Upper lobe of left lung (tissue), 6 donors: Measurements from ENCODE around the gene GSTA3. TPM values are rescaled to one million over a fixed set of nuclear protein-coding genes. Genes with fewer than 3 reads are reported as not detected.
"Not testable (repeated sequence)": the region's sequence is repeated elsewhere in the genome, so short reads cannot be mapped to it uniquely, and the experiment has no call there.

Experiments used
- ATAC-seq, 2 donors: fragments of 200-7000 bp; cut with Tn5 transposase; one replicate each; pipeline ENCODE4 v1.9.1; 2022; ENCODE audit warnings: mild to moderate bottlenecking in 2 of 2, moderate library complexity in 2 of 2; ENCODE audit not compliant: low FRiP score in 2 of 2
- DNase-seq, 2 donors: peaks; one replicate each; pipeline ENCODE4 v3.0.0-alpha.2; 2019 to 2020
- H3K27ac ChIP-seq, 4 donors: fragments of 200-600 bp; sonication (generic); one replicate each; pipeline ENCODE4 v1.5.1; 2016 to 2019
- H3K27me3 ChIP-seq, 4 donors: fragments of 200-600 bp; sonication (generic); one replicate each; pipeline ENCODE4 v1.5.1; 2017 to 2019
- H3K36me3 ChIP-seq, 4 donors: fragments of 200-600 bp; sonication (generic); one replicate each; pipeline ENCODE4 v1.5.1; 2016 to 2019
- H3K4me1 ChIP-seq, 4 donors: fragments of 200-600 bp; sonication (generic); one replicate each; pipeline ENCODE4 v1.5.1; 2018 to 2019
- H3K4me3 ChIP-seq, 4 donors: fragments of 200-600 bp; sonication (generic); one replicate each; pipeline ENCODE4 v1.5.1; 2017 to 2019; ENCODE audit warnings: mild to moderate bottlenecking in 2 of 4, moderate library complexity in 1 of 4
- H3K9me3 ChIP-seq, 4 donors: fragments of 200-600 bp; sonication (generic); one replicate each; pipeline ENCODE4 v1.5.1; 2018 to 2019
- CTCF ChIP-seq, 6 experiments: fragments of 450-650 bp in 4 of 6; fragments of 200-600 bp in 2 of 6; sonication (generic) in 2 of 6; IDR thresholded peaks; one replicate each; pipeline ENCODE4 v1.5.1; 2016 to 2019; ENCODE audit warnings: antibody characterized with exemption in 6 of 6
- EP300 ChIP-seq, 4 donors: sonication (generic); formaldehyde crosslinking; IDR thresholded peaks; one replicate each; pipeline ENCODE4 v1.5.1; 2017; ENCODE audit warnings: antibody characterized with exemption in 4 of 4, control low read depth in 2 of 4
- POLR2A ChIP-seq, 4 donors: fragments of 450-650 bp; IDR thresholded peaks; one replicate each; pipeline ENCODE4 v1.5.1; 2016 to 2017; ENCODE audit warnings: antibody characterized with exemption in 4 of 4, mild to moderate bottlenecking in 2 of 4
- POLR2AphosphoS5 ChIP-seq, 2 donors: sonication (generic); formaldehyde crosslinking; IDR thresholded peaks; one replicate each; pipeline ENCODE4 v1.5.1; 2017; ENCODE audit warnings: antibody characterized with exemption in 2 of 2
- WGBS, 2 donors: methylation state at CpG; one replicate each; pipeline ENCODE4 v1.1.5; 2017 to 2018; 5-methylcytosine and 5-hydroxymethylcytosine counted together
- total RNA-seq, 6 donors: library from RNA; depleted of rRNA in 4 of 6; stranded (reverse); fragments of >200 nt in 4 of 6; gene quantifications; one replicate each; pipeline versions ENCODE4 v1.1.0 to v1.2.1, GENCODE V29; 2016 to 2021
- donor health status: DM: no; HTN: no; CAD: no; lungs with moderate emphysema.
- donor health status: DM: no; HTN: yes; CAD: no; lungs with severe emphysema.

Gene GSTA3
- total RNA-seq, 6 donors from 2014 or later = 0.46 to 2.0 (median 0.57) TPM; not detected in 1

- H3K9me3 ChIP-seq = no peaks in the 10 kb centered on the region
- no peak overlapping the region for H3K27ac ChIP-seq
- ATAC-seq (no peak), DNase-seq (no peak)
- H3K4me3 ChIP-seq = no peak overlapping the region
- H3K36me3 ChIP-seq = no peaks in the 10 kb centered on the region
- no peaks in the 10 kb centered on the region for H3K4me1 ChIP-seq
- WGBS, 2 donors = 87 to 95% methylated on average over 4 of the region's 4 CpGs
- no peaks in the 10 kb centered on the region for H3K27me3 ChIP-seq
- TF ChIP-seq POLR2AphosphoS5 (IDR thresholded peaks at IDR 0.05) = no peak
- no peak for TF ChIP-seq POLR2A (IDR thresholded peaks at IDR 0.05)
- no peak for TF ChIP-seq CTCF (IDR thresholded peaks at IDR 0.05)
- TF ChIP-seq EP300 (IDR thresholded peaks at IDR 0.05) = no peak
These were observed 51.1 kb downstream of the GSTA3 start for GRCh38 chr6:52858416-52858815.

DNA sequence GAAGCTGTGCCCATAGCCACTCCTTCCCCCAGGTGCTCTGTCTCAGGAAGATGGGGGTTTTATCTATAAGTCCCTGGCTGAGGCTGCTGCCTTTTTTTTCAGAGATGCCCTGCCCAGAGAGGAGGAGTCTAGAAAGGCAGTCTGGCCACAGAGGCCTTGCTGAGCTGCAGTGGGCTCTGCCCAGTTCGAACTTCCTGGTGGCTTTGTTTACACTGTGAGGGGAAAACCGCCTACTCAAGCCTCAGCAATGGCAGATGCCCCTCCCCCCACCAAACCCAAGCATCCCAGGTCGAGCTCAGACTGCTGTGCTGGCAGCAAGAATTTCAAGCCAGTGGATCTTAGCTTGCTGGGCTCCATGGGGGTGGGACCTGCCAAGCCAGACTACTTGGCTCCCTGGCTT lies 53.4 kb downstream of the GSTA3 start:
- H3K9me3 ChIP-seq, H3K4me3 ChIP-seq, ATAC-seq, H3K27me3 ChIP-seq, H3K36me3 ChIP-seq, H3K27ac ChIP-seq, H3K4me1 ChIP-seq: not testable (repeated sequence)
- DNase-seq = peak in 1 of 2 donors; percentile 82
- 5 to 13% methylated on average over 3 of the region's 3 CpGs for WGBS, 2 donors

GRCh38 chr6:52849137-52849536 lies 60.4 kb downstream of the GSTA3 start:
- peaks cover 0 to 6% (median 0%) of the 10 kb centered on the region in 4 donors for H3K9me3 ChIP-seq
- H3K27ac ChIP-seq = no peak overlapping the region
- WGBS, 2 donors = 80 to 84% methylated on average over 4 of the region's 4 CpGs
- TF ChIP-seq EP300 (IDR thresholded peaks at IDR 0.05) (no peak), CTCF (IDR thresholded peaks at IDR 0.05) (no peak), POLR2A (IDR thresholded peaks at IDR 0.05) (no peak), POLR2AphosphoS5 (IDR thresholded peaks at IDR 0.05) (no peak)
- no peaks in the 10 kb centered on the region for H3K27me3 ChIP-seq
- H3K4me3 ChIP-seq = no peak overlapping the region
- no peaks in the 10 kb centered on the region for H3K4me1 ChIP-seq
- H3K36me3 ChIP-seq = no peaks in the 10 kb centered on the region
- DNase-seq = no peak
- no peak for ATAC-seq

Other genes starting within 250 kb of the GSTA3 start
- gene TMEM14A, start 238.6 kb downstream of the GSTA3 start, total RNA-seq = 10 to 100 TPM in 4 of 6 donors, 1 to 10 TPM in 1, not detected in 1; 8.7 to 25.3 (median 14.3) TPM
- gene GSTA2, start 146.2 kb downstream of the GSTA3 start, total RNA-seq = 10 to 100 TPM in 1 of 6 donors, 1 to 10 TPM in 2, under 1 TPM in 1, not detected in 2; 0.40 to 35.8 (median 1.6) TPM
- 10 to 100 TPM in 2 of 6 donors, 1 to 10 TPM in 4; 1.2 to 60.9 (median 8.3) TPM for gene GSTA1, start 105.9 kb downstream of the GSTA3 start, total RNA-seq
- not detected for gene GSTA5, start 68.9 kb downstream of the GSTA3 start, total RNA-seq
- gene GSTA4, start 85.6 kb upstream of the GSTA3 start, total RNA-seq = 100 to 1,000 TPM in 2 of 6 donors, 10 to 100 TPM in 4; 29.0 to 151 (median 80.8) TPM
- 10 to 100 TPM in 3 of 6 donors, 1 to 10 TPM in 3; 9.0 to 25.1 (median 10.3) TPM for gene CILK1, start 152.1 kb upstream of the GSTA3 start, total RNA-seq
- 10 to 100 TPM; 56.2 to 98.5 (median 83.0) TPM for gene FBXO9, start 155.7 kb upstream of the GSTA3 start, total RNA-seq
- under 1 TPM in 2 of 6 donors, not detected in 4; 0.20 to 0.22 TPM for gene GCM1, start 239.1 kb upstream of the GSTA3 start, total RNA-seq